Naive thymus-derived CD4-positive, alpha-beta T cell (primary cell): ENCODE data around the gene CTNNA3. TPM values are rescaled to one million over a fixed set of nuclear protein-coding genes. Genes with fewer than 3 reads are reported as not detected.
"Not testable (repeated sequence)": the region's sequence is repeated elsewhere in the genome, so short reads cannot be mapped to it uniquely, and the experiment has no call there.

Experiments used
- ATAC-seq: fragments of 150-1000 bp; cut with Tn5 transposase; 2 replicates; pipeline ENCODE4 v1.10.0; 2021; ENCODE audit warnings: mild to moderate bottlenecking, moderate library complexity
- CTCF ChIA-PET: fragments of 350-600 bp; sonication (Branson Sonifier 250); formaldehyde crosslinking; loops from one replicate; lab custom pipeline; 2021; ENCODE audit warnings: antibody characterized with exemption; lab: Charles Lee
- POLR2A ChIA-PET: fragments of 350-600 bp; sonication (Branson Sonifier 250); formaldehyde crosslinking; loops from one replicate; lab custom pipeline; 2021; ENCODE audit warnings: antibody characterized with exemption, inconsistent platforms; lab: Charles Lee
- DNase-seq, 9 donors: peaks; one replicate each; pipeline versions ENCODE4 v3.0.0 to v3.0.0-alpha.2; 2020 to 2022; ENCODE audit warnings: mixed read lengths in 1 of 9
- H3K27ac ChIP-seq: one replicate; pipeline ENCODE4 v1.7.0; 2013; ENCODE audit warnings: mild to moderate bottlenecking, low read depth, low read length, moderate library complexity
- H3K27me3 ChIP-seq, 2 donors: one replicate each; pipeline ENCODE4 v1.7.0; 2013; ENCODE audit warnings: low read length in 2 of 2, mild to moderate bottlenecking in 2 of 2, moderate library complexity in 2 of 2; ENCODE audit not compliant: control insufficient read depth in 2 of 2, insufficient read depth in 2 of 2
- H3K36me3 ChIP-seq, 3 experiments: 1 replicate in 2 of 3; 2 replicates in 1 of 3; pipeline ENCODE4 v1.7.0; 2013; ENCODE audit warnings: low read length in 3 of 3, mild to moderate bottlenecking in 3 of 3, moderate library complexity in 1 of 3; ENCODE audit not compliant: insufficient read depth in 3 of 3, control insufficient read depth in 2 of 3
- H3K4me1 ChIP-seq, 2 donors: one replicate each; pipeline ENCODE4 v1.7.0; 2013; ENCODE audit warnings: low read length in 2 of 2, mild to moderate bottlenecking in 2 of 2, moderate library complexity in 1 of 2; ENCODE audit not compliant: control insufficient read depth in 2 of 2, insufficient read depth in 2 of 2
- H3K4me3 ChIP-seq: 2 replicates; pipeline ENCODE4 v1.7.0; 2013; ENCODE audit warnings: mild to moderate bottlenecking, low read length
- H3K9me3 ChIP-seq, 3 experiments: 1 replicate in 2 of 3; 2 replicates in 1 of 3; pipeline ENCODE4 v1.7.0; 2013; ENCODE audit warnings: low read length in 3 of 3; ENCODE audit not compliant: control insufficient read depth in 2 of 3
- H3K27ac Mint-ChIP-seq, 9 donors: one replicate each; pipeline ENCODE4 v1.8.0; 2020 to 2022; ENCODE audit warnings: mixed read lengths in 9 of 9, mild to moderate bottlenecking in 8 of 9, moderate library complexity in 5 of 9, inconsistent platforms in 2 of 9
- H3K27me3 Mint-ChIP-seq, 5 donors: one replicate each; pipeline ENCODE4 v1.8.0; 2021 to 2022; ENCODE audit warnings: mixed read lengths in 5 of 5, mild to moderate bottlenecking in 1 of 5
- H3K36me3 Mint-ChIP-seq, 5 donors: one replicate each; pipeline ENCODE4 v1.8.0; 2020 to 2022; ENCODE audit warnings: mixed read lengths in 5 of 5, mild to moderate bottlenecking in 3 of 5, inconsistent platforms in 1 of 5
- H3K4me1 Mint-ChIP-seq, 7 donors: one replicate each; pipeline ENCODE4 v1.8.0; 2020 to 2022; ENCODE audit warnings: mixed read lengths in 7 of 7, mild to moderate bottlenecking in 3 of 7, inconsistent platforms in 1 of 7
- H3K4me3 Mint-ChIP-seq, 10 donors: one replicate each; pipeline ENCODE4 v1.8.0; 2020 to 2022; ENCODE audit warnings: mild to moderate bottlenecking in 10 of 10, mixed read lengths in 10 of 10, moderate library complexity in 6 of 10, inconsistent platforms in 2 of 10
- H3K9me3 Mint-ChIP-seq, 11 donors: one replicate each; pipeline ENCODE4 v1.8.0; 2020 to 2022; ENCODE audit warnings: mixed read lengths in 11 of 11, mild to moderate bottlenecking in 4 of 11, inconsistent platforms in 1 of 11, moderate library complexity in 1 of 11
- intact Hi-C, 2 donors: fragments of 100-400 bp; cut with micrococcal nuclease; formaldehyde crosslinking; loops; one replicate each; pipeline ENCODE4 v1.15.1; 2023
- polyA plus RNA-seq, 2 donors: library from polyadenylated mRNA; unstranded; fragments of 300-500 nt; fragmentation: Illumina TruSeq; gene quantifications; one replicate each; pipeline ENCODE4 v1.2.3, GENCODE V29; 2021
- total RNA-seq, 6 experiments: library from RNA in 5 of 6; stranded (reverse) in 5 of 6; gene quantifications; 1 replicate in 5 of 6; 2 replicates in 1 of 6; pipeline ENCODE4 v1.2.3 and lab custom pipeline; 2021 to 2026

Gene CTNNA3
- total and polyA plus RNA-seq, 7 experiments from 2014 or later: 0.43 to 0.84 (median 0.71) TPM; not detected in 2

- intact Hi-C loops: no loop called here
- CTCF ChIA-PET: interaction anchor here (1.9 kb wide), 1 partner anchor 8 kb away, joined by 7 read pairs; no protein-coding TSS in a partner anchor
- peaks cover 0 to 5% (median 0%) of the 10 kb centered on the region in 7 donors for H3K4me1 Mint-ChIP-seq
- no peak overlapping the region for H3K4me3 Mint-ChIP-seq
- ATAC-seq: no peak
- POLR2A ChIA-PET: interaction anchor here (1.2 kb wide), 1 partner anchor 58 kb away, joined by 3 read pairs; no protein-coding TSS in a partner anchor
- Histone ChIP-seq H3K36me3 (no peaks in the 10 kb centered on the region), H3K4me1 (no peaks in the 10 kb centered on the region), H3K9me3 (no peaks in the 10 kb centered on the region), H3K27ac (no peak overlapping the region), H3K27me3 (no peaks in the 10 kb centered on the region), H3K4me3 (no peak overlapping the region)
- peaks cover 0 to 19% (median 7%) of the 10 kb centered on the region in 5 donors for H3K27me3 Mint-ChIP-seq
- peaks cover 0 to 25% (median 7%) of the 10 kb centered on the region in 11 donors for H3K9me3 Mint-ChIP-seq
- H3K36me3 Mint-ChIP-seq: peaks cover 0 to 5% (median 2%) of the 10 kb centered on the region in 5 donors
- H3K27ac Mint-ChIP-seq: no peak overlapping the region
- no peak for DNase-seq
These were observed 9.9 kb upstream of the CTNNA3 start for GRCh38 chr10:67705921-67706320.

- POLR2A ChIA-PET: interaction anchor here (0.6 kb wide), 1 partner anchor 75 kb away, joined by 4 read pairs; no protein-coding TSS in a partner anchor
- intact Hi-C loops: loop anchor here (5.0 to 10.0 kb wide), 3 partner anchors 63 to 458 kb away; no protein-coding TSS in a partner anchor
- DNase-seq, CTCF ChIA-PET, H3K36me3 Mint-ChIP-seq, H3K4me1 ChIP-seq, H3K27ac ChIP-seq, H3K9me3 ChIP-seq, H3K36me3 ChIP-seq, ATAC-seq, H3K4me3 ChIP-seq, H3K27me3 ChIP-seq: not testable (repeated sequence)
- Mint-ChIP-seq H3K4me3 (peak overlapping the region in 1 of 10 donors; percentile 7), H3K27me3 (peaks cover 4 to 32% (median 27%) of the 10 kb centered on the region in 5 donors), H3K4me1 (peaks cover 0 to 15% (median 5%) of the 10 kb centered on the region in 7 donors), H3K9me3 (peaks cover 0 to 20% (median 7%) of the 10 kb centered on the region in 11 donors), H3K27ac (peak overlapping the region in 1 of 9 donors; percentile 17)
These were observed 3.7 kb upstream of the CTNNA3 start for GRCh38 chr10:67699613-67700270.

GRCh38 chr10:67698164-67698563, 2.2 kb upstream of the CTNNA3 start:
- Histone ChIP-seq H3K27ac (no peak overlapping the region), H3K4me3 (no peak overlapping the region), H3K27me3 (no peaks in the 10 kb centered on the region), H3K9me3 (no peaks in the 10 kb centered on the region), H3K36me3 (no peaks in the 10 kb centered on the region), H3K4me1 (no peaks in the 10 kb centered on the region)
- H3K4me3 Mint-ChIP-seq: no peak overlapping the region
- DNase-seq (no peak), ATAC-seq (no peak)
- H3K27me3 Mint-ChIP-seq: peaks cover 4 to 37% (median 32%) of the 10 kb centered on the region in 5 donors
- peak overlapping the region in 1 of 9 donors; percentile 56 for H3K27ac Mint-ChIP-seq
- peaks cover 0 to 15% (median 6%) of the 10 kb centered on the region in 11 donors for H3K9me3 Mint-ChIP-seq
- H3K4me1 Mint-ChIP-seq: peaks cover 0 to 15% (median 5%) of the 10 kb centered on the region in 7 donors
- intact Hi-C loops: loop anchor here (5.0 to 10.0 kb wide), 3 partner anchors 64 to 459 kb away; no protein-coding TSS in a partner anchor
- CTCF ChIA-PET: interaction anchor here (0.5 to 6.2 kb wide), 12 partner anchors 8 to 992 kb away, joined by 3 to 155 read pairs (median 4); no protein-coding TSS in a partner anchor
- H3K36me3 Mint-ChIP-seq: peaks cover 0 to 5% (median 3%) of the 10 kb centered on the region in 5 donors
- POLR2A ChIA-PET: interaction anchor here (1.9 to 2.3 kb wide), 2 partner anchors 66 to 81 kb away, joined by 6 to 16 read pairs; no protein-coding TSS in a partner anchor

DNA sequence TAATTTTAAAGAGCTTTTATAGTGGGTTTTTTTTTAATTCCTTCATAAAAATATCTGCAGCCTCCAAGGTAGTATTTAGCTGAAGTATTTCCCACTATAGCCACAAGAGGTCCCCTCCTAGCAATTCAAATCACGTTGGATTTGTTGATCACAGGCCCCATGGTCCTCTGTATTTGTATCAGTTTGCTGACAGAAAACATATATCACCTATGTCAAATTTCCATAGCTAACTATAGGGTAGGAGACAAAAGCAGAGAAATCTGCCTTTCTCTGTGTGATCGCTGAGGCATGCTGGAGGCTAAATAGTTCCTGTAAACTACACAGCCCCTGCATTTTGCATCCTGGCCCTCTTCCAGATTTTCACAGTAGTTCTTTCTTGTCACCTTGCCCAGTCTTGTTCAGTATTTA, 1.7 kb upstream of the CTNNA3 start:
- CTCF ChIA-PET: interaction anchor here (0.5 to 6.2 kb wide), 18 partner anchors 8 to 609 kb away, joined by 3 to 155 read pairs (median 4); no protein-coding TSS in a partner anchor
- H3K27me3 Mint-ChIP-seq: peaks cover 4 to 41% (median 29%) of the 10 kb centered on the region in 5 donors
- Histone ChIP-seq H3K36me3 (no peaks in the 10 kb centered on the region), H3K27ac (no peak overlapping the region), H3K4me3 (no peak overlapping the region), H3K27me3 (no peaks in the 10 kb centered on the region), H3K9me3 (no peaks in the 10 kb centered on the region), H3K4me1 (no peaks in the 10 kb centered on the region)
- H3K4me1 Mint-ChIP-seq: peaks cover 0 to 15% (median 5%) of the 10 kb centered on the region in 7 donors
- ATAC-seq (peak; percentile 88), DNase-seq (peak in 7 of 9 donors; percentile 34 to 68 (median 56))
- intact Hi-C loops: loop anchor here (1.0 to 10.0 kb wide), 6 partner anchors 31 to 460 kb away; no protein-coding TSS in a partner anchor
- peaks cover 0 to 5% (median 3%) of the 10 kb centered on the region in 5 donors for H3K36me3 Mint-ChIP-seq
- peak overlapping the region in 1 of 9 donors; percentile 56 for H3K27ac Mint-ChIP-seq
- peaks cover 0 to 13% (median 6%) of the 10 kb centered on the region in 11 donors for H3K9me3 Mint-ChIP-seq
- H3K4me3 Mint-ChIP-seq: no peak overlapping the region
- POLR2A ChIA-PET: interaction anchor here (1.9 to 2.3 kb wide), 2 partner anchors 66 to 82 kb away, joined by 6 to 16 read pairs; no protein-coding TSS in a partner anchor

- intact Hi-C loops: loop anchor here (1.0 to 10.0 kb wide), 6 partner anchors 30 to 461 kb away; no protein-coding TSS in a partner anchor
- Histone ChIP-seq H3K36me3 (no peaks in the 10 kb centered on the region), H3K9me3 (no peaks in the 10 kb centered on the region), H3K4me1 (no peaks in the 10 kb centered on the region), H3K27me3 (no peaks in the 10 kb centered on the region), H3K27ac (no peak overlapping the region), H3K4me3 (no peak overlapping the region)
- peaks cover 0 to 3% (median 0%) of the 10 kb centered on the region in 5 donors for H3K36me3 Mint-ChIP-seq
- ChIA-PET POLR2A (no interaction called here), CTCF (interaction anchor here (0.8 to 6.2 kb wide), 11 partner anchors 10 to 534 kb away, joined by 3 to 155 read pairs (median 5); no protein-coding TSS in a partner anchor)
- ATAC-seq (no peak), DNase-seq (no peak)
- H3K4me3 Mint-ChIP-seq: no peak overlapping the region
- H3K27ac Mint-ChIP-seq: no peak overlapping the region
- H3K4me1 Mint-ChIP-seq: peaks cover 0 to 15% (median 5%) of the 10 kb centered on the region in 7 donors
- peaks cover 0 to 7% (median 2%) of the 10 kb centered on the region in 11 donors for H3K9me3 Mint-ChIP-seq
- peaks cover 4 to 36% (median 24%) of the 10 kb centered on the region in 5 donors for H3K27me3 Mint-ChIP-seq
These were observed 684 bp upstream of the CTNNA3 start for GRCh38 chr10:67696679-67697078.

DNA sequence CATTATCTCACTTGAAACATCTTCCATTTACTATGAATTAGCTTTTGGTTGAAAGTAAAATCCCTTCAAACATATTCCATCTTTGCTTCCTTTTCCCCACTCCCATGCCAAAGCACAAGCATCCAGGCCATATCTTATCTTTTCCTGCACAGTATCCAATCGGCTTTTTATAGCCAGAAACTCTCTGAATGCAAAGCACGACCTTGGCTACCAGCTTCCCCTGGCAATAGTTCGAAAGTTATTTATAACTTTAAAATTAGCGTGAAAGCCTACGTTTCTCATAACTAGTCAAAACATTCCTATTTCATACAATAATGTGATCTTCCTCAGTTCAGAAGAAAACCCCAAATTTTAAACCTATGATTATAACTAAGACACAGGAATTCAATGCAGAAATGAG, 440 bp downstream of the CTNNA3 start:
- H3K27me3 Mint-ChIP-seq: peaks cover 0 to 31% (median 24%) of the 10 kb centered on the region in 5 donors
- Histone ChIP-seq H3K36me3 (no peaks in the 10 kb centered on the region), H3K4me3 (no peak overlapping the region), H3K4me1 (no peaks in the 10 kb centered on the region), H3K27me3 (no peaks in the 10 kb centered on the region), H3K9me3 (no peaks in the 10 kb centered on the region), H3K27ac (no peak overlapping the region)
- intact Hi-C loops: loop anchor here (5.0 to 10.0 kb wide), 3 partner anchors 67 to 462 kb away; no protein-coding TSS in a partner anchor
- ChIA-PET CTCF (interaction anchor here (0.5 to 6.2 kb wide), 6 partner anchors 8 to 193 kb away, joined by 3 to 155 read pairs (median 8); no protein-coding TSS in a partner anchor), POLR2A (interaction anchor here (0.5 kb wide), 1 partner anchor 36 kb away, joined by 5 read pairs; no protein-coding TSS in a partner anchor)
- H3K9me3 Mint-ChIP-seq: peaks cover 0 to 5% (median 0%) of the 10 kb centered on the region in 11 donors
- no peak overlapping the region for H3K27ac Mint-ChIP-seq
- H3K4me3 Mint-ChIP-seq: no peak overlapping the region
- ATAC-seq (no peak), DNase-seq (no peak)
- H3K4me1 Mint-ChIP-seq: peaks cover 0 to 15% (median 5%) of the 10 kb centered on the region in 7 donors
- H3K36me3 Mint-ChIP-seq: no peaks in the 10 kb centered on the region
